22Rv1 (cell line): Measurements from ENCODE around the gene SV2C.

Experiments used
- ZFX ChIP-seq: fragments of 450-650 bp; IDR thresholded peaks from 2 replicates; pipeline ENCODE4 v1.6.1; 2017; ENCODE audit warnings: antibody characterized with exemption, borderline replicate concordance
- TF ChIP-seq, protein P1 (sequence below): fragments of 450-650 bp; IDR thresholded peaks from 2 replicates; pipeline ENCODE4 v1.5.1; 2017; ENCODE audit warnings: mild to moderate bottlenecking

DNA sequence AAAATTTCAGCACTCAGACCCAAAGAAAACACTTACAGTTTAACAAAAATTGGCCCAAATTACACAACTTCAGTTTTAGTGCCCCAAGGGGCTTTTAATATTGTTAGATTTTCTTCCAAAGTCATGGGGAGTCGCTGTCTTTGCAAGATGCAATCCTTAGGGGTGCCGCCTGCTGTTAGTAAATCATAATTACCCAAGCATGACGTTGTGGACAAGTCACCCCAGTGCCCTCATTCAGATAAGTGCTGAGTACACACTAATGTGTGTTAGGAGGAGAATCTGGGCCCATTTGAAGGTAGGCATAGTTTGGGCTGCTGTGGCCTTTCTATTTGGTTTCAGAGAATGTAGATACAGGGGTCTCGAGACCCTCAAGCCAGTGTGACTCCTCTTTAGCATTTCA lies 138.1 kb downstream of the SV2C start:
- TF ChIP-seq, protein P1, sequence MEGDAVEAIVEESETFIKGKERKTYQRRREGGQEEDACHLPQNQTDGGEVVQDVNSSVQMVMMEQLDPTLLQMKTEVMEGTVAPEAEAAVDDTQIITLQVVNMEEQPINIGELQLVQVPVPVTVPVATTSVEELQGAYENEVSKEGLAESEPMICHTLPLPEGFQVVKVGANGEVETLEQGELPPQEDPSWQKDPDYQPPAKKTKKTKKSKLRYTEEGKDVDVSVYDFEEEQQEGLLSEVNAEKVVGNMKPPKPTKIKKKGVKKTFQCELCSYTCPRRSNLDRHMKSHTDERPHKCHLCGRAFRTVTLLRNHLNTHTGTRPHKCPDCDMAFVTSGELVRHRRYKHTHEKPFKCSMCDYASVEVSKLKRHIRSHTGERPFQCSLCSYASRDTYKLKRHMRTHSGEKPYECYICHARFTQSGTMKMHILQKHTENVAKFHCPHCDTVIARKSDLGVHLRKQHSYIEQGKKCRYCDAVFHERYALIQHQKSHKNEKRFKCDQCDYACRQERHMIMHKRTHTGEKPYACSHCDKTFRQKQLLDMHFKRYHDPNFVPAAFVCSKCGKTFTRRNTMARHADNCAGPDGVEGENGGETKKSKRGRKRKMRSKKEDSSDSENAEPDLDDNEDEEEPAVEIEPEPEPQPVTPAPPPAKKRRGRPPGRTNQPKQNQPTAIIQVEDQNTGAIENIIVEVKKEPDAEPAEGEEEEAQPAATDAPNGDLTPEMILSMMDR, result no peak
- no peak for TF ChIP-seq ZFX
